Motor neuron (in vitro differentiated cells): ENCODE results near the gene MAN1C1. TPM values are rescaled to one million over a fixed set of nuclear protein-coding genes. Genes with fewer than 3 reads are reported as not detected.
A peak's percentile ranks its signal among the peaks of the same experiment; 100 is the strongest.

ENCODE experiments used
- ATAC-seq, 8 experiments: fragments of 200-7000 bp; cut with Tn5 transposase; replicated peaks in 6 of 8; 2 replicates each; pipeline ENCODE4 v1.8.0; 2021; ENCODE audit warnings: mild to moderate bottlenecking in 8 of 8, moderate library complexity in 8 of 8
- H3K27ac ChIP-seq, 2 donors: fragments of 250-450 bp; sonication (Bioruptor Pico); 2 replicates each; pipeline ENCODE4 v1.9.0; 2021; ENCODE audit warnings: antibody characterized with exemption in 2 of 2, mild to moderate bottlenecking in 2 of 2, moderate library complexity in 1 of 2
- H3K4me1 ChIP-seq, 2 donors: fragments of 250-450 bp; sonication (Bioruptor Pico); replicated peaks in 1 of 2; 2 replicates each; pipeline ENCODE4 v1.6.1; 2021; ENCODE audit warnings: antibody characterized with exemption in 2 of 2, mild to moderate bottlenecking in 2 of 2, moderate library complexity in 1 of 2
- H3K4me3 ChIP-seq, 5 donors: fragments of 250-450 bp; sonication (Bioruptor Pico); 2 replicates each; pipeline ENCODE4 v1.9.0; 2021; ENCODE audit warnings: antibody characterized with exemption in 5 of 5, mild to moderate bottlenecking in 5 of 5, moderate library complexity in 4 of 5
- WGBS, 10 experiments: fragments of 450-650 bp; shearing (Covaris generic); methylation state at CpG; one replicate each; pipeline ENCODE4 v1.0.0; 2022; 5-methylcytosine and 5-hydroxymethylcytosine counted together
- in situ Hi-C, 9 experiments: fragments of 400-800 bp; cut with MboI; loops; one replicate each; pipeline ENCODE4 v1.15.0; 2021; ENCODE audit warnings: low sequenced_read_pairs in 9 of 9, low pct_unique_long_range_greater_than_20kb in 2 of 9; ENCODE audit not compliant: unreplicated experiment in 9 of 9
- total RNA-seq, 8 experiments: library from RNA; unstranded; fragments of 300-600 nt; gene quantifications; 2 replicates each; pipeline versions ENCODE4 v1.2.3 to v1.2.4, GENCODE V29; 2022

Gene MAN1C1
- total RNA-seq, 8 experiments from 2014 or later: 1.2 to 67.4 (median 5.7) TPM

DNA sequence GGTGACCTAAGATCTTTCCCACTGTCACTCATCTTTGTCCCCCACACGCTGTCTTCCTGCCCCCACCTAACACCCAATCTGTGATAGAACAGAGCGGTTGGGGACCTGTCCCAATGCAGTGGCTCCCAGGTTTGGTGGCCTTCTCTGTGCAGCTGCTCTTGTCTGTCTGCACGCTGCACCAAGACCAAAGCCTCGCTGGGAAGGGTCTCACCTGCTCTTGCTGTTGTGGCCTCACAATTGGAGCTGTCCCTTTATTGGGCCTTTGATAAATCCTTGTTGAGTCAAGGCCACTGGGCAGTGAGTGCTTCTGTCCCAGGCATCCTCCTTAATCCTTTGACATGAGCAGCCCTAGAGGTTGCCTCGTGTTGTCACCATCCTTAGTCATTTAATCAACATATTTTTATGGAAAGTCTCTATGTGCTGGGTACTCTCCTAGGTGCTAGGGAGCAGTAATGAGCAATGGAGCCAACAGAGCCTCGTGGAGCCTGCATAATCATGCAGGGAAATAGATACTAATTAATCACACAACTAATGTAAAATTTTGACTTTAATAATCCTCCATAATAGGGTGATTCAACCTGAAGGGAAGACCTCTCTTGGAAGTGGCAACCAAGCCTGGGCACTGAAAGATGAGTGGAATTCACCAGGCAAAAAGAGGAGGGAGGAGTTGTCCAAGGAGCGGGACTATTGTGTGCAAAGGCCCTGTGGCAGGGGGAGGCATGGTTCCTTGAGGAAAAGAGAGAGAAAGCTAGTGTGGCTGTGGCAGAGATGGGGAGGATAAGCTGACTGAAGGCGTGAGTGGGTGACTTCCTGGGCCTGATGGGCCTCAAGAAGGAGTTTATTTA, 57.6 kb downstream of the MAN1C1 start:
- in situ Hi-C loops: no loop called here
- H3K4me3 ChIP-seq: no peak overlapping the region
- no peak overlapping the region for H3K27ac ChIP-seq
- peak in 3 of 8 experiments; percentile 30 to 51 (median 38) for ATAC-seq
- no peaks in the 10 kb centered on the region for H3K4me1 ChIP-seq
- WGBS, 10 experiments: 49 to 100% (median 67%) methylated on average over 1 to 8 of the region's 8 CpGs; no CpG with 5 or more reads in 2 of the 10 experiments

DNA sequence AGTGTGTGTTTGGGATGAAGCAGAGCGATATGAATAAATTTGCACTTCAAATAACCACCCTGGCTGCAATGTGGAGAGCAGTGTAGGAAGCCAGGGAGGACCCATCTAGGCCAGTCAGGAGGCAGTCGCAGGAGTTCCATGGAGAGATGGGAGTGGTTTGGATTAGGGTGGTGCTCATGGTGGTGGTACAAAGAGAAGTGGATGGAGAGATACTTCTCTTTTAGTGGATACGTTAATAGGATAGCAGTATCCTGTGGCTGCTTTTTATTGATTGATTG, 58.2 kb downstream of the MAN1C1 start:
- in situ Hi-C loops: no loop called here
- WGBS, 10 experiments: 68 to 100% (median 90%) methylated on average over 1 to 3 of the region's 3 CpGs; no CpG with 5 or more reads in 1 of the 10 experiments
- no peak overlapping the region for H3K27ac ChIP-seq
- ATAC-seq: peak in 3 of 8 experiments; percentile 56 to 87 (median 77)
- no peak overlapping the region for H3K4me3 ChIP-seq
- H3K4me1 ChIP-seq: no peaks in the 10 kb centered on the region

DNA sequence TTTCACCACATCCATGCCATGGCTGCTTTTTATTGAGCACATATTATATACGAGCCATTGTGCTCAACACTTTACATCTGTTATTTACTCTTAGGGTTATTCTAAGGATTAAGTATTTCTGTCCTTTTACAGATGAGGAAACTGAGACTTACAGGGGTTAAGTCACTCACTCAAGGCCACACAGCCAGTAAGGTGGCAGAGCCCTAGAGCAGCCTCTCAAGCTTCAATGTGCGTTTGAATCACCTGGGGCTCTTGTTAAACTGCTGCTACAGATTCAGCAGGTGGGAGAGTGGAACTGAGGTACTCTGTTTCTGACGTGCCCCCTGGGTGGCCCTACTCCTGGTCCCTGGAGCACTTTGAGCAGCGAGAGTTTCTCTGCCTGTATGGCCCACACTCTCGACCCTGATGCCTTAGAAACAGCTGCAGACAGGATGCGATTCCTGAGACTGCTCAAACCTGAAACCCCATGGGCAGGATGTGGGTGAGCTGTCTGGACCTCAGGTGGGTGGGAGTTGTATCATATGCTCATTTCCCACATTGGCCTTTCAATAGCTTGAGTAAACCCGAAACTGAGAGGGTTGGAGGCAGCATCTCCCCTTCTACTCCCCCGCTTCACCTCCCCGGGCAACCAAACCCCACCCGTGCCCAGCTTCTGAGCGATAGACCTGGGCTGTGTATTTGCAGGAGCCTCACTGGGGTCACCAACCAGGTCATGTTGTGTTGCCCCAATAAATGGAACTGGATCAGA, 59.3 kb downstream of the MAN1C1 start:
- no peak overlapping the region for H3K27ac ChIP-seq
- in situ Hi-C loops: no loop called here
- no peak overlapping the region for H3K4me3 ChIP-seq
- ATAC-seq: no peak
- 47 to 100% (median 100%) methylated on average over 1 to 11 of the region's 11 CpGs for WGBS, 10 experiments
- no peaks in the 10 kb centered on the region for H3K4me1 ChIP-seq

DNA sequence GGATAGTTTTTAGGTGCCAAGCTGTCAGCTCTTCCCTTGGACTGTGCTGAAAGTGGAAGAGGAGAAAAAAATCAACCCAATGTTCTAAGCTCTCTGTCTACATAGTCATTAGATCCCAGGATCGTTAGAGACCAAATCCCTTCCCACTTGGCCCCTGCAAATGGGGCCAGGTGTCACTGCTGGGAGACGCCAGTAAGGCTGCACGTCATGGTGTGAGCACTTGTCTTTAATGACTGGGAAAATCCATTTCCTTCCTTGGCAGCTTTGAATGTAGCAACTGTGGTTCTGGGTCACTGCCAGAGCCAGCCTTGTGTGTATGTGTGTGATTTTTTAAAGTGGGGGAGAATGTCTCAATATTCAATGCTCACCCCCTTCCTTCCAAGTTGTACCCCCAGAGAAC, 59.9 kb downstream of the MAN1C1 start:
- ATAC-seq: no peak
- WGBS, 10 experiments: 19 to 61% (median 55%) methylated on average over 2 to 3 of the region's 3 CpGs; no CpG with 5 or more reads in 4 of the 10 experiments
- H3K4me3 ChIP-seq: no peak overlapping the region
- H3K27ac ChIP-seq: no peak overlapping the region
- in situ Hi-C loops: no loop called here
- H3K4me1 ChIP-seq: no peaks in the 10 kb centered on the region

DNA sequence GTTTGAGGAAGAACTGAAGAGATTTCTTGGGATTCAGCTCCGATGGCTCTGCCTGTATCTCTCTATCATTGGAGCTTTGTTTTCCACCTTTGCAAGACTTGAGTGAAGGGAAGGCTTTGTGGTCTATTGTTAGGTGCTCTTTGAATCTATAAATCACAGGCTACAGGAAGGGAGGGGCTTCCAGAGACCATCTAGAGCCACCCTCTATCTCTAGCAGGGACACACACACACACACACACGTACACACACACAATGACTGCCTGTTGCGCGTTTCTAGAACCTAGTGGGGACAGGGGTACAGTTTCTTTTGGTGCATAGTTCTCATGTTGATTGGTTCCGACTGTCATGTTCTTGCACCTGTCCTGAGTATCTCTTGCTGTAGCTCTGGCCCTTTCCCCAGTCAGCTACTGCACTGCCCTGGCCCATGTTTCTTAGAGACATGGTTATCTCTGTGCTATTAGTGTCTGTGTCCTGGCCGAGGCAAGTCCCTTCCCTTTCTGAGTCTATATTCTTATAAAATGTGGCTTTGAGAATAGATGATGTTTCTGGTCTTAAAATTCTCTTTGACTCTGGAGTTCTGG, 60.7 kb downstream of the MAN1C1 start:
- WGBS, 10 experiments: 50 to 100% (median 76%) methylated on average over 1 to 6 of the region's 6 CpGs; no CpG with 5 or more reads in 1 of the 10 experiments
- no peak overlapping the region for H3K4me3 ChIP-seq
- no peak overlapping the region for H3K27ac ChIP-seq
- ATAC-seq: no peak
- no peaks in the 10 kb centered on the region for H3K4me1 ChIP-seq
- in situ Hi-C loops: no loop called here

DNA sequence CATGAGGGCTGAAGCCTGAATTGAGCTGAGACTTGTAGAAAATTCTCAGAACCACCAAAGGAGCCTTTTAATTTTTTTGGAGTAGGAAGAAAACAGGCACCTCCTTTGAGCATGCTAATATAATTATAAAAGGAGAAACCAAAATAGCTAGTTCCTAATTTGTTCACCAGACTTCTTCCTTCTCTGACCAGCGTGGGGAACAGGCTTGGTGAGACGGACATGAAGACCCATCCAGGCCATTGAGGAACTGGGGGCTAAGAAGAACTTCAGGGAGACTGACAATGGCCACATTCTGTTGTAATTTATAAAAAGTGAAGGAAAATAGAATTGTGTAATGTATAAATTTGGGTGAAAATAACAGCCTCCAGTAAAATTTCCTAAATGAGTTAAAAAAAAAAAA, 62.6 kb downstream of the MAN1C1 start:
- WGBS, 10 experiments: 67 to 95% (median 86%) methylated on average over 2 of the region's 2 CpGs; no CpG with 5 or more reads in 4 of the 10 experiments
- Histone ChIP-seq H3K4me1 (peaks cover 0 to 3% of the 10 kb centered on the region in 2 donors), H3K4me3 (no peak overlapping the region), H3K27ac (no peak overlapping the region)
- no peak for ATAC-seq
- in situ Hi-C loops: no loop called here

DNA sequence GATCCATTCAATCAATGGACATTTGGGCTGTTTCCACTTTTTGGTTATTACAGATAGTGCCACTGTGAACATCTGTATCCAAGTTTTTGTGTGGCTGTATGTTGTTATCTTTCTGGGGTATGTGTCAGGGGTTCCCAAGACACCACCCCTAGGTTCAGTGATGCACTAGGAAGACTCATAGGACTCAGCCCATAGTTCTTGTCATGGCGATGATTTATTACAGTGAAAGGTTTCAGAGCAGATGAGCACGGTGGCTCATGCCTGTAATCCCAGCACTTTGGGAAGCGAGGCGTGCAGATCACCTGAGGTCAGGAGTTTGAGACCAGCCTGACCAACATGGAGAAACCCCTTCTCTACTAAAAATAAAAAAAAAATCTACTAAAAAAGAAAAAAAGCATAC, 64.1 kb downstream of the MAN1C1 start:
- no peak for ATAC-seq
- in situ Hi-C loops: no loop called here
- Histone ChIP-seq H3K27ac (no peak overlapping the region), H3K4me3 (no peak overlapping the region), H3K4me1 (peaks cover 0 to 4% of the 10 kb centered on the region in 2 donors)
- 83 to 100% (median 89%) methylated on average over 1 to 4 of the region's 4 CpGs; no CpG with 5 or more reads in 3 of the 10 experiments for WGBS, 10 experiments

DNA sequence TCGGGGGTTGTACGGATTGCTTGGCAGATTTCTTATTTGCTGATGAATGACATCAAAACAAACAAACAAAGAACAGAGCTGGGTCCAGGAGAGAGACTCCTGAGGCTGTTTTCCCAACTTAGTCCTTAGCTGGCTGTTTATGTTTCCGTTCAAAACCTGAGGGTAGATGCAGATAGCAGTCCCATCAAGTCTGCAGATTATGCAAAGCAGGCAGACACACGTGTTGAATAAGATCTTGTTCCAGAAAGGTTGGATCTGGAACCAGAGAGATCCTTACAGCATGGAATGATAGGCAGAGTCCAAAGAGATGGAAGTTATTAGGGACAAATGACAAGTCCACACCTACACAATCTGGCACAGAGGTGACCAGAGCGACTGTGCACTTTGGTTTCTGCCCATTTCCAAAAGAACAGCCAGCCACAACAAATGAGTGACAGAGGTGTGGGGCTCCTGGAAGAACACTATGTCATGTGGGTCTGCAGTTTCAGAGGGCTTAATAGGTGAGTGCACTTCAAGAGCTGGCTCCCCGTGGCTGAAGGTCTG, 65.5 kb downstream of the MAN1C1 start:
- WGBS, 10 experiments: 21 to 100% (median 78%) methylated on average over 2 to 6 of the region's 6 CpGs; no CpG with 5 or more reads in 1 of the 10 experiments
- in situ Hi-C loops: no loop called here

DNA sequence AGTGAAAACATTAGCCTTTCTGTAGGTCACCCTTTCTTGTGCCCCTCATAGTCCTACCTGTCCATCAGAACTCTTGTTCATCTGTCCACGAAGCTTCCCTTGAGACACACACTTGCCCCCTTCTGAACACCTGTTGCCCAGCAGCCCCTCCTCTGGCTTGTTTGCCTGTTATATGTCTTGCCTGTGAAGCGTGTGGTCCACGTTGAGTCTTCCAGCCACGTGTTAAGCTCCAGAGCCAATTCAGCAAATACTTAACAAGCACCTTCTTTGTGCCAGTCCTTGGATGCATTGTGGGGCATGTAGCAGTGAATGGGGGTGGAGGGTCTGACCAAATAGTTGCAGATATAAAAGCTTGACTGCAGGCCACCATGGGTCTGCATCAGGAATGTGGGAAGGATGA, 66.6 kb downstream of the MAN1C1 start:
- no peak overlapping the region for H3K27ac ChIP-seq
- ATAC-seq: peak in 1 of 8 experiments; percentile 74
- no peak overlapping the region for H3K4me3 ChIP-seq
- in situ Hi-C loops: no loop called here
- peaks cover 0 to 4% of the 10 kb centered on the region in 2 donors for H3K4me1 ChIP-seq
- 29 to 100% (median 79%) methylated on average over 1 to 4 of the region's 4 CpGs; no CpG with 5 or more reads in 2 of the 10 experiments for WGBS, 10 experiments

More for the DNA sequence above, 65.5 kb downstream of the MAN1C1 start:
- H3K4me1 ChIP-seq: peaks cover 0 to 4% of the 10 kb centered on the region in 2 donors
- H3K27ac ChIP-seq: no peak overlapping the region
- no peak overlapping the region for H3K4me3 ChIP-seq
- peak in 1 of 8 experiments; percentile 86 for ATAC-seq

DNA sequence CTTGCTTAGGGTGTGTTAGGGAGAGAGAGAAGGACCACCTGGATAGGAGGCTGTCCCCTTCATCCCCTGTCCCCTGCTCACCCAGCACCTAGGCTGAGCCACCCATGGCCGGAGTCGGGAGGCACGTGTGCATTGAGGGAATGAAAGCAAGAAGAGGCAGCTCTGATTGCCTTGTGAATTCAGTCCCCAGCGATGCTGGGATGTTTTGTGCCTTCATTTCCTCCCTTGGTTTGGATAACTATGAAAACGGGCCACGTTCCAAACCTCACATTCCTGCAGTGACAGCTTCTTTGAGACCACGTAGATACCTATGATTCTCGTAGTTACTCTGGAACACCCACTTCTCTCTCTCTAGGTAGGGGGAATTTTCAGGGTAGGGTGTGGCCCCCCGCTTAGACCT, 67.1 kb downstream of the MAN1C1 start:
- WGBS, 10 experiments: 60 to 81% (median 60%) methylated on average over 1 to 5 of the region's 9 CpGs; no CpG with 5 or more reads in 5 of the 10 experiments
- Histone ChIP-seq H3K4me1 (peaks cover 0 to 9% of the 10 kb centered on the region in 2 donors), H3K27ac (no peak overlapping the region), H3K4me3 (no peak overlapping the region)
- peak in 2 of 8 experiments; percentile 3 to 64 for ATAC-seq
- in situ Hi-C loops: no loop called here

DNA sequence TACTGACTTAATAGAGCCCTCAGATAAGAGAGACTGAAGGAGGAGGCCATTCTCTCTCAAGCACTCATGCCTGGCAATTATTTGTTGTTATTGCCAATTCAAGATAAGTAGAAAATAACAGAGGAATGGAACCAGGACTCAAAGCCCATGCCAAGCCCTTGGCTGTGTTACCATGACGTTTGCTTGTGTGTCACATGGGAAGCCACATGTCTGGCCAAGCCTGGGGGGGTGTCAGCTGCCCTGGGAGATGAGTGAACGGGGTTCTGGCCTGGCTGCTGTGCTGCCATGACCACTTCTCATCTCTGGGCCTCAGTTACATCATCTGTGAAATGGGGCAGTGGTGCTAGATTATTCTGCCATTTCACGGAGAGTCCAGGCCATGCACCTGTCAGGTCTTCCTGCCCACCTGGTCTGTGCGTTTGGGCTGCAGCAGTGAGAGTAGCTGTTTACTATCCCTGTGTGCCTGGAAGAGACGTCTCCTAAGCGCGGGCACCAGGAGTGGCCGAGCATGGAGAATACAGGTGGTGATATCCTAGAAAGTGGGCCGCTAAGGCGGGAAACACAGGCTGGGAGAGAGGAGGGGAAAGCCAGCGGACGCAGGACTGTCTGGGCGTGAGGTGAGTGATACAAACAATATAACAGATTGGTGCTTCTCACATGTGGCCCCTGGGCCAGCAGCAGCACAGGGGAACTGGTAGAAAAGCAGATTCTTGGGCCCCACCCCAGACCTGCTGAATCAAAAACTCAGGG, 67.8 kb downstream of the MAN1C1 start:
- peak in 2 of 8 experiments; percentile 29 to 57 for ATAC-seq
- H3K4me3 ChIP-seq: no peak overlapping the region
- H3K27ac ChIP-seq: no peak overlapping the region
- WGBS, 10 experiments: 80 to 100% (median 88%) methylated on average over 1 to 7 of the region's 13 CpGs; no CpG with 5 or more reads in 5 of the 10 experiments
- H3K4me1 ChIP-seq: peaks cover 0 to 9% of the 10 kb centered on the region in 2 donors
- in situ Hi-C loops: no loop called here

DNA sequence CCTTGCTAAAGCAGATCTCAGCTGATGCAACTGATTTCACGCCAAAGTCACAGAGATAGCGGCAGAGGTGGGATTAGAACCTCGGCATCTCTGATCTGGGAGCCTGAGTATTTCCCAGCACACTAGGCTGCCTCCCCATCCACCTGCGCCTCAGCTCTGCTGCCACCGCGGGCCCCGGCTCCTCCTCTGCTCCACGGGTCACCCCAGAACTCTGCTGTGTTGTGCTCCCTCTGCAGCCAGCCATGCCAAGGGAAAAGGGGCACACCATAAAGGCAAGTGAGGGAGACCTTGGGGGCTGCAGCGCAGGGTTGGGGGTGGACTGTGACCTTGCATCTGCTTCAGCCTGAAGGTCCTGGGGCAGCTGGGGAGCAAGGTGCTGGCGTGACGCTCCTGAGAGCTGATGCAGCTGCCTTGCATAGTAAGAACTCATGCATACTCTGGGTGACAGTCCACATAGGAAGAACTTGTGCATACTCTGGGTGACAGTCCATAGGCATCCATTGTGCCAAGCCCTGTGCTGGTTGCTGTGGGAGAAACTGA, 68.7 kb downstream of the MAN1C1 start:
- ATAC-seq: peak in 1 of 8 experiments; percentile 17
- Histone ChIP-seq H3K4me3 (no peak overlapping the region), H3K27ac (no peak overlapping the region), H3K4me1 (peaks cover 0 to 9% of the 10 kb centered on the region in 2 donors)
- WGBS, 10 experiments: 75 to 100% (median 90%) methylated on average over 1 to 9 of the region's 11 CpGs; no CpG with 5 or more reads in 3 of the 10 experiments
- in situ Hi-C loops: no loop called here
